ENCODE data around the gene FGFR1OP2. TPM values are rescaled to one million over a fixed set of nuclear protein-coding genes. Genes with fewer than 3 reads are reported as not detected.
A peak's percentile ranks its signal among the peaks of the same experiment; 100 is the strongest.

FGFR1OP2 gene
- total RNA-seq, 2 donors from 2014 or later, result 24.6 to 31.5 TPM

DNA sequence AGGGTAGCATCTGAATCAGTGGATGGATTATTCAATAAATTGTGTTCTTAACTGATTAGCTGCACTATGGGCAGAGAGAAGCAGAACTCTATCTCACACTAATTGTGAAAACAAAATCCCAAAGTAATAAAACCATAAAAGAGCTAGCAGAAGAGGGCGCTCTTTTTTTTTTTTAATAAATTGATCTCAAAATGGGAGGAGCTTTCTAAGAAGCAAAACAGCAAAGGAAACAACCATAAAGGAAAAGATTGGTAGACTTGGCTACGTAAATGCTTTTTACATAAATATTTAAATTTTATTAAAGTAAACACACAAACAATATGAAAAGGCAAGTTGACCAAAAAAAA lies 77.4 kb downstream of the FGFR1OP2 start:
- DNase-seq (no peak), ATAC-seq (peak; percentile 7)
- intact Hi-C loops (cut with DNase I, micrococcal nuclease), result loop anchor here in 1 of 2 donors (10.0 kb wide), 1 partner anchor 289 kb away; no protein-coding TSS in a partner anchor

Other genes starting within 250 kb of the FGFR1OP2 start
- gene ITPR2, start 105.3 kb upstream of the FGFR1OP2 start, total RNA-seq, result 10 to 100 TPM; 31.3 to 31.7 TPM
- 10 to 100 TPM; 11.5 to 12.9 TPM for gene INTS13, start 489 bp upstream of the FGFR1OP2 start, total RNA-seq
- gene TM7SF3, start 75.9 kb downstream of the FGFR1OP2 start, total RNA-seq, result 10 to 100 TPM; 45.2 to 48.3 TPM
- gene MED21, start 84.1 kb downstream of the FGFR1OP2 start, total RNA-seq, result 10 to 100 TPM; 34.0 to 41.5 TPM
- not detected for gene C12orf71, start 144.1 kb downstream of the FGFR1OP2 start, total RNA-seq